Measurements from ENCODE around the gene LYG1. TPM values are rescaled to one million over a fixed set of nuclear protein-coding genes. Genes with fewer than 3 reads are reported as not detected.

LYG1 gene
- total and polyA plus RNA-seq, 2 of the 8 experiments (the other 6 are each of a cell fraction or from before 2014, with no cell fraction given) = 0.68 to 0.86 TPM

DNA sequence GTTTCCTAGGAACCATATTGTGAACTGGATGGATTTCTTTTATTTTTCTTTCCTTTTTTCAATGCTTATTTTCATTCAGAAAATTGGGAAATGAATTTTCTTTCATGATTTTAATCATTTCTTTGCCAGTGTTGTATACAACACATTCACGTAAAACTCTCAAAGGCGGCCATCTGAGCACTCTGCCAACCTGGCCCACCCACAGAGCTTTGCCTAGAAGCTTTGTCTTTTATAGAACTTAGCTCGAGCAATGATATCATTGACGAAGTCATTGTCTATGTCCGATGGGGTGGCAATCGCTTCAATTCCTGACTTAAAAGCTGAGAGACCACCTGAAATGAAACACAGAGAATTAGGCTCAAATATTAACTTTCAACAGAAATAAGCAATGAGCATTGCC, 58.8 kb downstream of the LYG1 start:
- 88% methylated on average over 6 of the region's 6 CpGs; no CpG with 5 or more reads in 1 of the 2 experiments for WGBS, 2 experiments (ENCODE audit: extremely low coverage in 1 of 2, insufficient coverage in 1 of 2, insufficient read length in 1 of 2, insufficient replicate concordance in 2 of 2, low coverage in 1 of 2, low lambda C conversion rate in 2 of 2, missing lambda C conversion rate in 1 of 2)
- Histone ChIP-seq H3K9me3 (ENCODE audit: insufficient read depth in 2 of 2, low read depth in 1 of 2, low read length in 1 of 2) (no peaks in the 10 kb centered on the region), H3K79me2 (ENCODE audit: control insufficient read depth in 1 of 2, insufficient read depth in 2 of 2, low read length in 2 of 2) (no peaks in the 10 kb centered on the region), H3K14ac (ENCODE audit: insufficient read length) (no peak overlapping the region), H3K9ac (replicated peaks in 1 of 4; ENCODE audit: extremely low read depth in 1 of 4, low read depth in 3 of 4, low read length in 3 of 4) (no peak overlapping the region), H2AK5ac (ENCODE audit: low read depth, low read length) (no peak overlapping the region), H2BK12ac (ENCODE audit: low read depth, low read length) (no peak overlapping the region), H4K5ac (ENCODE audit: insufficient read length, low read depth, low read length) (no peak overlapping the region), H2BK15ac (ENCODE audit: low read length) (no peak overlapping the region), H3K4me2 (ENCODE audit: insufficient read depth in 1 of 2, low read depth in 2 of 2, low read length in 2 of 2) (no peak overlapping the region), H3K23ac (ENCODE audit: insufficient read length) (no peak overlapping the region), H3K23me2 (ENCODE audit: low read depth, low read length) (no peaks in the 10 kb centered on the region), H3K18ac (ENCODE audit: extremely low read depth, low read length) (no peak overlapping the region), H3K36me3 (ENCODE audit: control insufficient read depth in 2 of 4, insufficient read depth in 4 of 4, low read length in 3 of 4) (no peaks in the 10 kb centered on the region), H3K79me1 (ENCODE audit: low read depth, low read length) (no peaks in the 10 kb centered on the region), H3K27ac (ENCODE audit: low read depth, low read length) (no peak overlapping the region), H3K56ac (replicated peaks; ENCODE audit: insufficient read length, low read depth, low read length) (no peak overlapping the region), H2BK5ac (ENCODE audit: low read depth, low read length) (no peak overlapping the region), H2BK20ac (ENCODE audit: low read length) (no peak overlapping the region), H2BK120ac (replicated peaks; ENCODE audit: low read depth, low read length) (no peak overlapping the region), H3K4me1 (replicated peaks in 1 of 4; ENCODE audit: control insufficient read depth in 3 of 4, insufficient read depth in 4 of 4, low read length in 3 of 4) (no peaks in the 10 kb centered on the region), H3K27me3 (replicated peaks in 1 of 4; ENCODE audit: control insufficient read depth in 3 of 4, extremely low read depth in 1 of 4, insufficient read depth in 3 of 4, low read length in 3 of 4) (no peaks in the 10 kb centered on the region), H3K4me3 (ENCODE audit: extremely low read depth in 1 of 4, insufficient read depth in 2 of 4, low read depth in 3 of 4, low read length in 4 of 4) (no peak overlapping the region), H4K20me1 (replicated peaks in 1 of 2; ENCODE audit: control insufficient read depth in 1 of 2, insufficient read depth in 2 of 2, low read length in 2 of 2) (no peaks in the 10 kb centered on the region), H3K4ac (replicated peaks; ENCODE audit: insufficient read length, low read depth, low read length) (no peak overlapping the region), H4K8ac (ENCODE audit: extremely low read depth, insufficient read depth, low read length) (no peak overlapping the region), H2AFZ (ENCODE audit: low read length) (no peak overlapping the region), H4K91ac (replicated peaks; ENCODE audit: insufficient read length, low read length) (no peak overlapping the region)
- ChIA-PET POLR2A (ENCODE audit: partially characterized antibody) (no interaction called here), CTCF (ENCODE audit: partially characterized antibody) (no interaction called here)
- no peak for FAIRE-seq
- TF ChIP-seq ZNF274 (IDR thresholded peaks at IDR 0.05; ENCODE audit: borderline replicate concordance, extremely low read depth, low read length) (no peak), TEAD4 (IDR thresholded peaks at IDR 0.05; ENCODE audit: low read depth, low read length) (no peak), KDM5A (IDR thresholded peaks at IDR 0.05; ENCODE audit: low read length) (no peak)
- TF ChIP-seq, protein P1, sequence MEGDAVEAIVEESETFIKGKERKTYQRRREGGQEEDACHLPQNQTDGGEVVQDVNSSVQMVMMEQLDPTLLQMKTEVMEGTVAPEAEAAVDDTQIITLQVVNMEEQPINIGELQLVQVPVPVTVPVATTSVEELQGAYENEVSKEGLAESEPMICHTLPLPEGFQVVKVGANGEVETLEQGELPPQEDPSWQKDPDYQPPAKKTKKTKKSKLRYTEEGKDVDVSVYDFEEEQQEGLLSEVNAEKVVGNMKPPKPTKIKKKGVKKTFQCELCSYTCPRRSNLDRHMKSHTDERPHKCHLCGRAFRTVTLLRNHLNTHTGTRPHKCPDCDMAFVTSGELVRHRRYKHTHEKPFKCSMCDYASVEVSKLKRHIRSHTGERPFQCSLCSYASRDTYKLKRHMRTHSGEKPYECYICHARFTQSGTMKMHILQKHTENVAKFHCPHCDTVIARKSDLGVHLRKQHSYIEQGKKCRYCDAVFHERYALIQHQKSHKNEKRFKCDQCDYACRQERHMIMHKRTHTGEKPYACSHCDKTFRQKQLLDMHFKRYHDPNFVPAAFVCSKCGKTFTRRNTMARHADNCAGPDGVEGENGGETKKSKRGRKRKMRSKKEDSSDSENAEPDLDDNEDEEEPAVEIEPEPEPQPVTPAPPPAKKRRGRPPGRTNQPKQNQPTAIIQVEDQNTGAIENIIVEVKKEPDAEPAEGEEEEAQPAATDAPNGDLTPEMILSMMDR (IDR thresholded peaks at IDR 0.05; ENCODE audit: control extremely low read depth in 1 of 3, insufficient read depth in 1 of 3, low read depth in 1 of 3, low read length in 3 of 3) = no peak
- TF ChIP-seq, protein P2, sequence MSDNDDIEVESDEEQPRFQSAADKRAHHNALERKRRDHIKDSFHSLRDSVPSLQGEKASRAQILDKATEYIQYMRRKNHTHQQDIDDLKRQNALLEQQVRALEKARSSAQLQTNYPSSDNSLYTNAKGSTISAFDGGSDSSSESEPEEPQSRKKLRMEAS (IDR thresholded peaks at IDR 0.05) = no peak
- no peak for DNase-seq (ENCODE audit: low read depth in 1 of 2, low spot score in 2 of 2)

All from H1 (cell line).